ENCODE results near the gene MOCS3. TPM values are rescaled to one million over a fixed set of nuclear protein-coding genes. Genes with fewer than 3 reads are reported as not detected.

MOCS3 gene
- total and polyA plus RNA-seq, 2 of the 13 experiments (the other 11 are each of a cell fraction or from before 2014, with no cell fraction given): 3.7 to 8.4 TPM

- 0 out of 2 replicates have a peak, but pooled peaks have one; percentile 9 for TF ChIP-seq NFE2L2 (IDR thresholded peaks at IDR 0.05; ENCODE audit: low read length)
- no peak for TF ChIP-seq CENPT (CRISPR knock-in tag; IDR thresholded peaks at IDR 0.05; ENCODE audit: low read depth)
- TF ChIP-seq, protein P1, sequence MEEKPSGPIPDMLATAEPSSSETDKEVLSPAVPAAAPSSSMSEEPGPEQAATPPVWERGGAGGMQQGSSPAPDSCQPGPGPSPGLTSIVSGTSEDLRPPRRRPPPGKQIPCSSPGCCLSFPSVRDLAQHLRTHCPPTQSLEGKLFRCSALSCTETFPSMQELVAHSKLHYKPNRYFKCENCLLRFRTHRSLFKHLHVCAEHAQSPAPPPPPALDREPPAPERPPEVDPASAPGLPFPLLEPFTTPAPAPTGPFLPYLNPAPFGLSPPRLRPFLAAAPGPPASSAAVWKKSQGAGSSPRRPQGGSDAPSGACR (CRISPR knock-in tag; IDR thresholded peaks at IDR 0.05): peak; percentile 93
- 0 out of 2 replicates have a peak, but pooled peaks have one; percentile 63 for TF ChIP-seq KDM3A (CRISPR knock-in tag; IDR thresholded peaks at IDR 0.05; ENCODE audit: low read depth)
- no peak for TF ChIP-seq SRSF9 (IDR thresholded peaks at IDR 0.05; ENCODE audit: borderline replicate concordance, insufficient read depth, low read depth, low read length, poor library complexity, severe bottlenecking)
- no peak; the same call in 1 of the 2 replicates for TF ChIP-seq ZNF687 (CRISPR knock-in tag; IDR thresholded peaks at IDR 0.05)
- TF ChIP-seq KLF6 (CRISPR knock-in tag; IDR thresholded peaks at IDR 0.05): peak; percentile 24; the same call in 1 of the 2 replicates
- TF ChIP-seq, protein P2, sequence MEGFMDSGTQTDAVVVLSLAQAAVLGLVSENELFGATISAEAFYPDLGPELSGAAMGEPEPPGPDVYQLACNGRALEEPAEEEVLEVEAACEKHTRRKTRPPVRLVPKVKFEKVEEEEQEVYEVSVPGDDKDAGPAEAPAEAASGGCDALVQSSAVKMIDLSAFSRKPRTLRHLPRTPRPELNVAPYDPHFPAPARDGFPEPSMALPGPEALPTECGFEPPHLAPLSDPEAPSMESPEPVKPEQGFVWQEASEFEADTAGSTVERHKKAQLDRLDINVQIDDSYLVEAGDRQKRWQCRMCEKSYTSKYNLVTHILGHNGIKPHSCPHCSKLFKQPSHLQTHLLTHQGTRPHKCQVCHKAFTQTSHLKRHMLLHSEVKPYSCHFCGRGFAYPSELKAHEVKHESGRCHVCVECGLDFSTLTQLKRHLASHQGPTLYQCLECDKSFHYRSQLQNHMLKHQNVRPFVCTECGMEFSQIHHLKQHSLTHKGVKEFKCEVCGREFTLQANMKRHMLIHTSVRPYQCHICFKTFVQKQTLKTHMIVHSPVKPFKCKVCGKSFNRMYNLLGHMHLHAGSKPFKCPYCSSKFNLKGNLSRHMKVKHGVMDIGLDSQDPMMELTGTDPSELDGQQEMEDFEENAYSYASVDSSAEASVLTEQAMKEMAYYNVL (CRISPR knock-in tag; IDR thresholded peaks at IDR 0.05; ENCODE audit: borderline replicate concordance): no peak
- TF ChIP-seq, protein P3, sequence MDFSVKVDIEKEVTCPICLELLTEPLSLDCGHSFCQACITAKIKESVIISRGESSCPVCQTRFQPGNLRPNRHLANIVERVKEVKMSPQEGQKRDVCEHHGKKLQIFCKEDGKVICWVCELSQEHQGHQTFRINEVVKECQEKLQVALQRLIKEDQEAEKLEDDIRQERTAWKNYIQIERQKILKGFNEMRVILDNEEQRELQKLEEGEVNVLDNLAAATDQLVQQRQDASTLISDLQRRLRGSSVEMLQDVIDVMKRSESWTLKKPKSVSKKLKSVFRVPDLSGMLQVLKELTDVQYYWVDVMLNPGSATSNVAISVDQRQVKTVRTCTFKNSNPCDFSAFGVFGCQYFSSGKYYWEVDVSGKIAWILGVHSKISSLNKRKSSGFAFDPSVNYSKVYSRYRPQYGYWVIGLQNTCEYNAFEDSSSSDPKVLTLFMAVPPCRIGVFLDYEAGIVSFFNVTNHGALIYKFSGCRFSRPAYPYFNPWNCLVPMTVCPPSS (IDR thresholded peaks at IDR 0.05): no peak
- no peak for TF ChIP-seq PHF5A (CRISPR knock-in tag; IDR thresholded peaks at IDR 0.05; ENCODE audit: low read depth, unreplicated experiment)
- TF ChIP-seq, protein P4, sequence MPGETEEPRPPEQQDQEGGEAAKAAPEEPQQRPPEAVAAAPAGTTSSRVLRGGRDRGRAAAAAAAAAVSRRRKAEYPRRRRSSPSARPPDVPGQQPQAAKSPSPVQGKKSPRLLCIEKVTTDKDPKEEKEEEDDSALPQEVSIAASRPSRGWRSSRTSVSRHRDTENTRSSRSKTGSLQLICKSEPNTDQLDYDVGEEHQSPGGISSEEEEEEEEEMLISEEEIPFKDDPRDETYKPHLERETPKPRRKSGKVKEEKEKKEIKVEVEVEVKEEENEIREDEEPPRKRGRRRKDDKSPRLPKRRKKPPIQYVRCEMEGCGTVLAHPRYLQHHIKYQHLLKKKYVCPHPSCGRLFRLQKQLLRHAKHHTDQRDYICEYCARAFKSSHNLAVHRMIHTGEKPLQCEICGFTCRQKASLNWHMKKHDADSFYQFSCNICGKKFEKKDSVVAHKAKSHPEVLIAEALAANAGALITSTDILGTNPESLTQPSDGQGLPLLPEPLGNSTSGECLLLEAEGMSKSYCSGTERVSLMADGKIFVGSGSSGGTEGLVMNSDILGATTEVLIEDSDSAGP (CRISPR knock-in tag; IDR thresholded peaks at IDR 0.05; ENCODE audit: borderline replicate concordance): peak; percentile 76; the same call in 1 of the 2 replicates
- TF ChIP-seq SP2 (CRISPR knock-in tag; IDR thresholded peaks at IDR 0.05): peak; percentile 71
- no peak for TF ChIP-seq JUNB (CRISPR knock-in tag; IDR thresholded peaks at IDR 0.05; ENCODE audit: borderline replicate concordance)
- TF ChIP-seq PLRG1 (conservative IDR thresholded peaks at IDR 0.05): no peak
- TF ChIP-seq, protein P5, sequence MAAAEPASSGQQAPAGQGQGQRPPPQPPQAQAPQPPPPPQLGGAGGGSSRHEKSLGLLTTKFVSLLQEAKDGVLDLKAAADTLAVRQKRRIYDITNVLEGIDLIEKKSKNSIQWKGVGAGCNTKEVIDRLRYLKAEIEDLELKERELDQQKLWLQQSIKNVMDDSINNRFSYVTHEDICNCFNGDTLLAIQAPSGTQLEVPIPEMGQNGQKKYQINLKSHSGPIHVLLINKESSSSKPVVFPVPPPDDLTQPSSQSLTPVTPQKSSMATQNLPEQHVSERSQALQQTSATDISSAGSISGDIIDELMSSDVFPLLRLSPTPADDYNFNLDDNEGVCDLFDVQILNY (CRISPR knock-in tag; conservative IDR thresholded peaks at IDR 0.05): peak; percentile 90
- TF ChIP-seq ZBTB7A (CRISPR knock-in tag; IDR thresholded peaks at IDR 0.05): peak; percentile 53; the same call in 1 of the 2 replicates
Observed at GRCh38 chr20:50957798-50958614, 612 bp upstream of the MOCS3 start, which contains the start of gene DPM1 (continued).

Measured in HepG2 (cell line).